Fibroblast of lung (primary cell): ENCODE measurements around the gene L3MBTL3.
A peak's percentile ranks its signal among the peaks of the same experiment; 100 is the strongest.

ENCODE experiments used
- EZH2 ChIP-seq: IDR thresholded peaks from 2 replicates; pipeline ENCODE4 v1.5.1; 2012; ENCODE audit warnings: low read length, control low read depth, mild to moderate bottlenecking; ENCODE audit errors: missing control alignments
- TF ChIP-seq, protein P1 (sequence below), 2 donors: IDR thresholded peaks in 1 of 2; conservative IDR thresholded peaks in 1 of 2; 1 replicate in 1 of 2; 2 replicates in 1 of 2; pipeline ENCODE4 v1.5.1; 2011 to 2012; ENCODE audit warnings: low read length in 2 of 2, control low read depth in 1 of 2, inconsistent platforms in 1 of 2, low read depth in 1 of 2, mild to moderate bottlenecking in 1 of 2

DNA sequence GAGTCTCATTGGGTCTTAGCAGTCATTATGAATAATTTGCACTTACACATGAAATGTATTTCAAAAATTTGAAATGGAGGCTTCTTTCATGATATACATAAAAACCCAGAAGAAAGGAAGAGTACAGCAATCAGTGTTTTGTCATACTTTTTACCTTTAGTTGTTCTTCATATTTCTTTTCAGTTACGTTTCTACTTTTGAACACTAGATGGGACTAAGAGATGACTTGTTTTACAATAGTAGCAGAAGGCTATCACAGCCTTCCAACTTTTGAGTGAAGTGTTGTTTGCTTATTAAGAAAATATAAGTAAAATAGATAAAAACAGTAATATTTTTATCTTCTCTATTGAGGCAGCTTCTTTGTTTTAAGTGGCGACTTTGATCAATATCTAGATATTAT, 58.1 kb downstream of the L3MBTL3 start:
- TF ChIP-seq, protein P1, sequence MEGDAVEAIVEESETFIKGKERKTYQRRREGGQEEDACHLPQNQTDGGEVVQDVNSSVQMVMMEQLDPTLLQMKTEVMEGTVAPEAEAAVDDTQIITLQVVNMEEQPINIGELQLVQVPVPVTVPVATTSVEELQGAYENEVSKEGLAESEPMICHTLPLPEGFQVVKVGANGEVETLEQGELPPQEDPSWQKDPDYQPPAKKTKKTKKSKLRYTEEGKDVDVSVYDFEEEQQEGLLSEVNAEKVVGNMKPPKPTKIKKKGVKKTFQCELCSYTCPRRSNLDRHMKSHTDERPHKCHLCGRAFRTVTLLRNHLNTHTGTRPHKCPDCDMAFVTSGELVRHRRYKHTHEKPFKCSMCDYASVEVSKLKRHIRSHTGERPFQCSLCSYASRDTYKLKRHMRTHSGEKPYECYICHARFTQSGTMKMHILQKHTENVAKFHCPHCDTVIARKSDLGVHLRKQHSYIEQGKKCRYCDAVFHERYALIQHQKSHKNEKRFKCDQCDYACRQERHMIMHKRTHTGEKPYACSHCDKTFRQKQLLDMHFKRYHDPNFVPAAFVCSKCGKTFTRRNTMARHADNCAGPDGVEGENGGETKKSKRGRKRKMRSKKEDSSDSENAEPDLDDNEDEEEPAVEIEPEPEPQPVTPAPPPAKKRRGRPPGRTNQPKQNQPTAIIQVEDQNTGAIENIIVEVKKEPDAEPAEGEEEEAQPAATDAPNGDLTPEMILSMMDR (conservative IDR thresholded peaks at IDR 0.05 in 1 of 2, IDR thresholded peaks at IDR 0.05 in 1 of 2; ENCODE audit: low read depth in 1 of 2, low read length in 2 of 2): peak in 1 of 2 donors; percentile 33
- TF ChIP-seq EZH2: no peak
